GM12878 (cell line): Measurements from ENCODE around the gene MVB12B. TPM values are rescaled to one million over a fixed set of nuclear protein-coding genes. Genes with fewer than 3 reads are reported as not detected.

Source experiments
- ATAC-seq: fragments of 200-7000 bp; cut with Tn5 transposase; 3 replicates; pipeline ENCODE4 v1.9.1; 2020; ENCODE audit warnings: mild to moderate bottlenecking, moderate library complexity
- BruUV-seq: library from RNA; stranded (reverse); fragments of 400-500 nt; replicated peaks from 2 replicates; lab custom pipeline; 2021; lab: Mats Ljungman, UMichigan
- CTCF ChIA-PET: fragments of 300-600 bp; sonication (Branson Sonifier 250); formaldehyde crosslinking; extraction: SDS; loops from one replicate; lab custom pipeline; 2021; ENCODE audit warnings: inconsistent platforms; lab: Yijun Ruan, JAX
- POLR2A ChIA-PET: fragments of 350-600 bp; formaldehyde crosslinking; extraction: SDS; loops from one replicate; lab custom pipeline; 2021; ENCODE audit warnings: inconsistent platforms; lab: Charles Lee
- RAD21 ChIA-PET: fragments of 300-600 bp; sonication (Branson Sonifier 250); formaldehyde crosslinking; loops from one replicate; lab custom pipeline; 2023; ENCODE audit warnings: antibody characterized with exemption; ENCODE audit not compliant: unreplicated experiment; lab: Charles Lee
- SMC1A ChIA-PET: fragments of 300-600 bp; sonication (Branson Sonifier 250); formaldehyde crosslinking; loops from one replicate; lab custom pipeline; 2023; ENCODE audit not compliant: unreplicated experiment, uncharacterized antibody; lab: Charles Lee
- DNase-seq: peaks from one replicate; pipeline ENCODE4 v3.0.0-alpha.2; 2011; ENCODE audit warnings: low read depth, low spot score
- FAIRE-seq: peaks from 3 replicates; lab custom pipeline; 2011; peaks lifted over from hg19 to GRCh38; lab: Jason Lieb, UNC
- H2AFZ ChIP-seq: 2 replicates; pipeline ENCODE4 v1.6.0; 2011; ENCODE audit warnings: low read depth, low read length, control low read depth; ENCODE audit not compliant: control insufficient read depth
- H3K27ac ChIP-seq: 2 replicates; pipeline ENCODE4 v1.5.1; 2011; ENCODE audit warnings: control low read depth; ENCODE audit not compliant: control insufficient read depth, insufficient read depth
- H3K27me3 ChIP-seq, 2 experiments: replicated peaks in 1 of 2; 2 replicates each; pipeline versions ENCODE4 v1.6.0 to v1.6.1; 2011; ENCODE audit warnings: low read length in 1 of 2; ENCODE audit not compliant: control insufficient read depth in 2 of 2, insufficient read depth in 2 of 2
- H3K36me3 ChIP-seq, 2 experiments: 2 replicates each; pipeline ENCODE4 v1.5.1; 2011; ENCODE audit warnings: low read length in 1 of 2; ENCODE audit not compliant: control insufficient read depth in 2 of 2, insufficient read depth in 2 of 2
- H3K4me1 ChIP-seq: 2 replicates; pipeline ENCODE4 v1.6.1; 2011; ENCODE audit warnings: mild to moderate bottlenecking, low read length, moderate library complexity, mixed read lengths; ENCODE audit not compliant: control insufficient read depth, insufficient read depth
- H3K4me2 ChIP-seq: 2 replicates; pipeline ENCODE4 v1.6.0; 2011; ENCODE audit warnings: control low read depth; ENCODE audit not compliant: control insufficient read depth, insufficient read depth
- H3K4me3 ChIP-seq: fragments of 200-600 bp; sonication (generic); 2 replicates; pipeline ENCODE4 v1.5.1; 2016
- H3K79me2 ChIP-seq: 2 replicates; pipeline ENCODE4 v1.6.0; 2011; ENCODE audit warnings: low read length; ENCODE audit not compliant: control insufficient read depth, insufficient read depth
- H3K9ac ChIP-seq: 2 replicates; pipeline ENCODE4 v1.8.0; 2011; ENCODE audit warnings: low read length, control low read depth, mixed read lengths; ENCODE audit not compliant: control insufficient read depth, insufficient read depth
- H3K9me3 ChIP-seq: replicated peaks from 3 replicates; pipeline ENCODE4 v1.5.1; 2011; ENCODE audit warnings: mild to moderate bottlenecking, low read length; ENCODE audit not compliant: control insufficient read depth, insufficient read depth
- H4K20me1 ChIP-seq: 2 replicates; pipeline ENCODE4 v1.6.0; 2011; ENCODE audit not compliant: control insufficient read depth, insufficient read depth
- BCLAF1 ChIP-seq: fragments of 450-650 bp; IDR thresholded peaks from 2 replicates; pipeline ENCODE4 v1.6.1; 2017; ENCODE audit warnings: antibody characterized with exemption, mild to moderate bottlenecking, moderate library complexity
- DPF2 ChIP-seq: fragments of 450-650 bp; IDR thresholded peaks from 2 replicates; pipeline ENCODE4 v1.6.1; 2017; ENCODE audit warnings: mild to moderate bottlenecking
- EZH2 ChIP-seq: IDR thresholded peaks from 2 replicates; pipeline ENCODE4 v1.6.1; 2012; ENCODE audit warnings: low read depth, mild to moderate bottlenecking, control low read depth, inconsistent platforms, low read length, borderline replicate concordance; ENCODE audit not compliant: control insufficient read depth
- MEF2A ChIP-seq: IDR thresholded peaks from 2 replicates; pipeline ENCODE4 v1.6.1; 2011; ENCODE audit warnings: low read depth, mild to moderate bottlenecking, low read length, moderate library complexity; ENCODE audit not compliant: insufficient read depth
- NFIC ChIP-seq: IDR thresholded peaks from 2 replicates; pipeline ENCODE4 v1.6.1; 2012; ENCODE audit warnings: low read depth, mild to moderate bottlenecking, inconsistent platforms, low read length, moderate library complexity
- PML ChIP-seq: IDR thresholded peaks from 2 replicates; pipeline ENCODE4 v1.6.1; 2012; ENCODE audit warnings: low read length, inconsistent platforms
- ZSCAN29 ChIP-seq: fragments of 450-650 bp; IDR thresholded peaks from 2 replicates; pipeline ENCODE4 v1.6.1; 2017; ENCODE audit warnings: mild to moderate bottlenecking, moderate library complexity
- WGBS: methylation state at CpG from one replicate; pipeline ENCODE4 v1.1.6; 2016; ENCODE audit warnings: low lambda C conversion rate; ENCODE audit not compliant: insufficient replicate concordance, insufficient coverage; ENCODE audit errors: missing lambda C conversion rate; 5-methylcytosine and 5-hydroxymethylcytosine counted together
- in situ Hi-C: fragments of 300-500 bp; cut with MboI; formaldehyde crosslinking; loops from 9 replicates; pipeline ENCODE4 v1.14.3; 2018; ENCODE audit warnings: mixed read lengths
- intact Hi-C: fragments of 100-400 bp; cut with micrococcal nuclease; formaldehyde crosslinking; loops from one replicate; pipeline ENCODE4 v1.14.2; 2022; ENCODE audit not compliant: unreplicated experiment
- polyA plus RNA-seq, 11 experiments: library from polyadenylated mRNA; depleted of rRNA in 4 of 11; unstranded in 6 of 11; stranded (reverse) in 5 of 11; fragments of >200 nt; fragmentation: Nextera tagmentation in 4 of 11; fragmentation: Illumina TruSeq in 1 of 11; extraction: Ambion mirVana in 4 of 11; extraction: Trizol in 1 of 11; gene quantifications; 1 replicate in 1 of 11; 2 replicates in 10 of 11; pipeline versions ENCODE4 v1.2.1 to v1.2.3, GENCODE V29; 2011 to 2016; ENCODE audit warnings: inconsistent platforms in 2 of 11, missing spikeins in 2 of 11, low read depth in 1 of 11
- total RNA-seq, 4 experiments: library from RNA; depleted of rRNA in 3 of 4; stranded (reverse); fragments of >200 nt in 3 of 4; fragmentation: Illumina TruSeq in 1 of 4; extraction: Trizol in 1 of 4; gene quantifications; 2 replicates each; pipeline versions ENCODE4 v1.2.1 to v1.2.3, GENCODE V29; 2013 to 2021

MVB12B gene
- total and polyA plus RNA-seq, 10 of the 15 experiments (the other 5 are each of a cell fraction or from before 2014, with no cell fraction given): 0.08 TPM; not detected in 9

DNA sequence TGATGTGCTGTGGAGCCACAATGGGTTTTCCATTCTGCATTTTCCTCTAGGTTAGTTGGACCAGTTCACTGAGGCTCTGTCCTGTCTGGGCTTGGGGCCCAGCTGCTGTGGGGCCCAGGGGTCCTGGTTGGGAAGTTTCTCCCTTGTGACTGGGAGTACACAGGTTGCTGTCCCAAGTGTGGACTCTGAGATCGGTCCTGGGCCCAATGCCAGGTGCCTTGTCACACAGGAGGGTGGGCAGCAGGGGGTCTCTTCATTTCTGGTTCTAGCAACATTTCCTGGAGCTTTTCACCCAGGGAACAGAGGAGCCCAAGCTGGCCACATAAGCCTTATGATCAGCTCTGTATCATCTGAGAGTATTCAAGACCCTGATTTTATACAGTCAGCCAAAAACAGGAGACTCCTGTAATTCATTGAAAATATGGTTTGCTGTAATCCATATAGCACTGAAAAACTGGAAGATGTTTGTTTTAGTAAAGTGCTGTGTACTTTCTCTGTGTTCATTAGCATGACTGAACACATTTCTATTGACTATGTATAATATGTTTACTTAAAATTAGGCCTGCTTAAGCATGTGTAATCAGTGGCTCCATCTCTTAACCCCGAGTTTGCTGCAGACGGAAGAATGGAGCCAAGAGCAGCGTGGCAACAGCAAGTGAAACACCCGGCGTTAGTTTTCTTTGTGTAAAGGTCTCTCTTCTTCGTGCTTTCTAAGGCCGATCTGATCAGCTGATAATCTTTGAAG is 62.5 kb downstream of the MVB12B start:
- H2AFZ ChIP-seq: no peak overlapping the region
- no peaks in the 10 kb centered on the region for H3K4me1 ChIP-seq
- BruUV-seq: no TSS peak
- no peak for DNase-seq
- in situ Hi-C loops: no loop called here
- ChIA-PET CTCF (interaction anchor here (0.5 to 2.9 kb wide), 2 partner anchors 10 to 935 kb away, joined by 3 to 10 read pairs; no protein-coding TSS in a partner anchor), RAD21 (interaction anchor here (1.1 kb wide), 1 partner anchor 982 kb away, joined by 4 read pairs; no protein-coding TSS in a partner anchor), SMC1A (interaction anchor here (1.0 to 1.2 kb wide), 2 partner anchors 9 to 104 kb away, joined by 3 read pairs; no protein-coding TSS in a partner anchor), POLR2A (no interaction called here)
- WGBS: 55% methylated on average over 8 of the region's 8 CpGs
- no peak overlapping the region for H3K9ac ChIP-seq
- no peaks in the 10 kb centered on the region for H3K9me3 ChIP-seq
- no peak for TF ChIP-seq BCLAF1
- no peak for TF ChIP-seq PML
- no peak for TF ChIP-seq ZSCAN29
- TF ChIP-seq MEF2A: no peak
- TF ChIP-seq EZH2: no peak
- TF ChIP-seq DPF2: no peak
- no peak for TF ChIP-seq NFIC
- no peaks in the 10 kb centered on the region for H3K79me2 ChIP-seq
- intact Hi-C loops: no loop called here
- no peak for ATAC-seq
- no peak overlapping the region for H3K27ac ChIP-seq
- H4K20me1 ChIP-seq: no peaks in the 10 kb centered on the region
- H3K36me3 ChIP-seq: no peaks in the 10 kb centered on the region
- no peak for FAIRE-seq
- H3K4me3 ChIP-seq: no peak overlapping the region
- H3K27me3 ChIP-seq: no peaks in the 10 kb centered on the region; a peak in 1 of 4 replicates
- no peak overlapping the region for H3K4me2 ChIP-seq
